Fibroblast of lung (primary cell): Measurements from ENCODE around the gene WFDC5. TPM values are rescaled to one million over a fixed set of nuclear protein-coding genes. Genes with fewer than 3 reads are reported as not detected.

Experiments used
- DNase-seq, 2 donors: peaks; one replicate each; pipeline versions ENCODE4 v3.0.0 to v3.0.0-alpha.2; 2010; ENCODE audit warnings: low read depth in 2 of 2
- H2AFZ ChIP-seq: 2 replicates; pipeline ENCODE4 v1.5.1; 2012; ENCODE audit warnings: low read length, control low read depth, inconsistent platforms
- H3K27ac ChIP-seq: 2 replicates; pipeline ENCODE4 v1.5.1; 2011; ENCODE audit warnings: low read length, control low read depth; ENCODE audit not compliant: insufficient read depth
- H3K27me3 ChIP-seq: 2 replicates; pipeline ENCODE4 v1.5.1; 2011; ENCODE audit warnings: mild to moderate bottlenecking, low read length; ENCODE audit not compliant: control insufficient read depth, insufficient read depth
- H3K36me3 ChIP-seq: 2 replicates; pipeline ENCODE4 v1.5.1; 2011; ENCODE audit warnings: low read length; ENCODE audit not compliant: control insufficient read depth, insufficient read depth
- H3K4me1 ChIP-seq: 2 replicates; pipeline ENCODE4 v1.5.1; 2011; ENCODE audit warnings: low read length; ENCODE audit not compliant: control insufficient read depth, insufficient read depth; ENCODE audit errors: extremely low read depth
- H3K4me2 ChIP-seq: 2 replicates; pipeline ENCODE4 v1.5.1; 2011; ENCODE audit warnings: low read length, control low read depth; ENCODE audit not compliant: insufficient read depth; ENCODE audit errors: extremely low read depth
- H3K4me3 ChIP-seq, 4 experiments: fragments of 200-600 bp in 1 of 4; sonication (generic) in 1 of 4; replicated peaks in 1 of 4; 2 replicates each; pipeline ENCODE4 v1.5.1; 2011 to 2016; ENCODE audit warnings: low read length in 4 of 4, low read depth in 3 of 4, mild to moderate bottlenecking in 3 of 4, control low read depth in 2 of 4, inconsistent platforms in 1 of 4, mixed read lengths in 1 of 4; ENCODE audit not compliant: insufficient read depth in 1 of 4; ENCODE audit errors: control extremely low read depth in 1 of 4
- H3K79me2 ChIP-seq: 2 replicates; pipeline ENCODE4 v1.5.1; 2012; ENCODE audit warnings: mild to moderate bottlenecking, low read length, inconsistent platforms; ENCODE audit not compliant: control insufficient read depth, insufficient read depth
- H3K9ac ChIP-seq: 2 replicates; pipeline ENCODE4 v1.5.1; 2011; ENCODE audit warnings: mild to moderate bottlenecking, low read length, control low read depth; ENCODE audit not compliant: insufficient read depth
- H3K9me3 ChIP-seq: 2 replicates; pipeline ENCODE4 v1.5.1; 2012; ENCODE audit warnings: low read depth, low read length; ENCODE audit not compliant: control insufficient read depth, insufficient read depth
- H4K20me1 ChIP-seq: 2 replicates; pipeline ENCODE4 v1.5.1; 2011; ENCODE audit warnings: low read length; ENCODE audit not compliant: control insufficient read depth, insufficient read depth; ENCODE audit errors: extremely low read depth
- CTCF ChIP-seq, 2 donors: IDR thresholded peaks in 1 of 2; conservative IDR thresholded peaks in 1 of 2; 1 replicate in 1 of 2; 2 replicates in 1 of 2; pipeline ENCODE4 v1.5.1; 2011 to 2012; ENCODE audit warnings: low read length in 2 of 2, control low read depth in 1 of 2, inconsistent platforms in 1 of 2, low read depth in 1 of 2, mild to moderate bottlenecking in 1 of 2
- EZH2 ChIP-seq: IDR thresholded peaks from 2 replicates; pipeline ENCODE4 v1.5.1; 2012; ENCODE audit warnings: low read length, control low read depth, mild to moderate bottlenecking; ENCODE audit errors: missing control alignments
- polyA plus RNA-seq, 2 donors: library from polyadenylated mRNA; depleted of rRNA in 1 of 2; stranded (reverse) in 1 of 2; unstranded in 1 of 2; fragments of >200 nt; gene quantifications; 2 replicates each; pipeline ENCODE4 v1.2.1, GENCODE V29; 2011 to 2012; ENCODE audit warnings: missing spikeins in 1 of 2
- total RNA-seq: library from RNA; depleted of rRNA; stranded (reverse); fragments of >200 nt; gene quantifications from 2 replicates; pipeline ENCODE4 v1.2.1, GENCODE V29; 2014

Gene WFDC5
- total and polyA plus RNA-seq, 2 donors (not counting 1 experiment from before 2014, with no cell fraction given): not detected

GRCh38 chr20:45082468-45082867 is 32.5 kb downstream of the WFDC5 start:
- Histone ChIP-seq H3K9ac (no peak overlapping the region), H3K4me2 (no peak overlapping the region), H3K4me3 (no peak overlapping the region), H3K27ac (no peak overlapping the region), H3K9me3 (no peaks in the 10 kb centered on the region), H2AFZ (no peak overlapping the region), H3K27me3 (no peaks in the 10 kb centered on the region), H3K79me2 (no peaks in the 10 kb centered on the region), H3K36me3 (peaks cover 2% of the 10 kb centered on the region), H3K4me1 (peaks cover under 1% of the 10 kb centered on the region), H4K20me1 (no peaks in the 10 kb centered on the region)
- TF ChIP-seq EZH2 (no peak), CTCF (conservative IDR thresholded peaks at IDR 0.05 in 1 of 2, IDR thresholded peaks at IDR 0.05 in 1 of 2; ENCODE audit: low read depth in 1 of 2, low read length in 2 of 2) (no peak)
- DNase-seq: no peak

- H3K9me3 ChIP-seq: no peaks in the 10 kb centered on the region
- H3K4me1 ChIP-seq: no peaks in the 10 kb centered on the region
- no peak overlapping the region for H3K4me2 ChIP-seq
- H4K20me1 ChIP-seq: no peaks in the 10 kb centered on the region
- peak in 1 of 2 donors; percentile 56 for DNase-seq
- TF ChIP-seq EZH2: no peak
- peak; percentile 42 to 61 for TF ChIP-seq CTCF (conservative IDR thresholded peaks at IDR 0.05 in 1 of 2, IDR thresholded peaks at IDR 0.05 in 1 of 2; ENCODE audit: low read depth in 1 of 2, low read length in 2 of 2)
- no peaks in the 10 kb centered on the region for H3K79me2 ChIP-seq
- H3K9ac ChIP-seq: no peak overlapping the region
- H3K27me3 ChIP-seq: no peaks in the 10 kb centered on the region
- H2AFZ ChIP-seq: no peak overlapping the region
- H3K4me3 ChIP-seq: no peak overlapping the region
- no peak overlapping the region for H3K27ac ChIP-seq
- H3K36me3 ChIP-seq: peaks cover 2% of the 10 kb centered on the region
These were observed 33.9 kb downstream of the WFDC5 start for GRCh38 chr20:45080867-45081624.

- no peaks in the 10 kb centered on the region for H4K20me1 ChIP-seq
- H3K27me3 ChIP-seq: no peaks in the 10 kb centered on the region
- no peak overlapping the region for H3K9ac ChIP-seq
- H3K36me3 ChIP-seq: peaks cover 5% of the 10 kb centered on the region
- H3K4me2 ChIP-seq: no peak overlapping the region
- TF ChIP-seq EZH2: no peak
- no peak for TF ChIP-seq CTCF (conservative IDR thresholded peaks at IDR 0.05 in 1 of 2, IDR thresholded peaks at IDR 0.05 in 1 of 2; ENCODE audit: low read depth in 1 of 2, low read length in 2 of 2)
- H3K4me3 ChIP-seq: no peak overlapping the region
- H3K79me2 ChIP-seq: no peaks in the 10 kb centered on the region
- no peaks in the 10 kb centered on the region for H3K4me1 ChIP-seq
- H3K27ac ChIP-seq: no peak overlapping the region
- DNase-seq: no peak
- no peak overlapping the region for H2AFZ ChIP-seq
- H3K9me3 ChIP-seq: no peaks in the 10 kb centered on the region
These were observed 37.4 kb downstream of the WFDC5 start for GRCh38 chr20:45077559-45077958.
